Fibroblast of pulmonary artery (primary cell): ENCODE measurements around the gene RANBP17.
"Not testable (repeated sequence)": the region's sequence is repeated elsewhere in the genome, so short reads cannot be mapped to it uniquely, and the experiment has no call there.

Source experiments
- DNase-seq: peaks from one replicate; pipeline ENCODE4 v3.0.0-alpha.2; 2010; ENCODE audit warnings: low read depth
- H3K4me3 ChIP-seq: replicated peaks from 2 replicates; pipeline ENCODE4 v1.5.1; 2011; ENCODE audit warnings: low read depth, mild to moderate bottlenecking, control low read depth, low read length, moderate library complexity
- CTCF ChIP-seq: IDR thresholded peaks from 2 replicates; pipeline ENCODE4 v1.5.1; 2011; ENCODE audit warnings: mild to moderate bottlenecking, control low read depth, low read length, inconsistent platforms; ENCODE audit errors: missing control alignments

Gene RANBP17

GRCh38 chr5:170937914-170938313 is 76.1 kb downstream of the RANBP17 start:
- no peak for DNase-seq
- H3K4me3 ChIP-seq: no peak overlapping the region
- TF ChIP-seq CTCF: no peak

DNA sequence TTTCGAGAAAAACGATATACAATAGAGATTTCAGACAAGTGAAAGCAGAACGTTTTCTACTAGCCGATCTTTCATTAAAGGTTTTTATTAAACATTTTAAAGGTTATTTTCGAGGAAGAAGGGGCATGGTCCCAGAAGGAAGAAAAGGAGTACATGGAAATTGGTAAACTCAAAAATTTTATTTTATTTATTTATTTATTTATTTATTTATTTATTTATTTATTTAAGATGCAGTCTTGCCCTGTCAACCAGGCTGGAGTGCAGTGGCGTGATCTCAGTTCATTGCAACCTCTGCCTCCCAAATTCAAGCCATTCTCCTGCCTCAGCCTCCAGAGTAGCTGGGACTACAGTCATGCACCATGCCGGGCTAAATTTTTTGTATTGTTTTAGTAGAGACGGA is 77.4 kb downstream of the RANBP17 start:
- no peak overlapping the region for H3K4me3 ChIP-seq
- no peak for DNase-seq
- TF ChIP-seq CTCF: no peak

DNA sequence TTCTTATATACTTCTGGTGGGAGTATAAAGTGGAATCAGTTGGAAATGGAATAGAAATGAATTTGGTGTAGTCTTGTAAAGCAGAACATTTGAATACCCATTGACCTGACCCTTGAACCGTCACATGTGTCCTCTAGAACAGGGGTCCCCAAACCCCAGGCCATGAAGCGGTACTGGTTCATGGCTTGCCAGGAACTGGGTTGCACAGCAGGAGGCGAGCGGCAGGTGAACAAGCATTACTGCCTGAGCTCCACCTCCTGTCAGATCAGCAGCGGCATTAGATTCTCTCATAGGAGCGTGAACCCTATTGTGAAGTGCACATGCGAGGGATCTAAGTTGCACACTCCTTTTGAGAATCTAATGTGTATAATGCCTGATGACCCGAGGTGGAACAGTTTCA is 80.0 kb downstream of the RANBP17 start:
- no peak for TF ChIP-seq CTCF
- no peak for DNase-seq
- no peak overlapping the region for H3K4me3 ChIP-seq

- no peak overlapping the region for H3K4me3 ChIP-seq
- TF ChIP-seq CTCF: no peak
- DNase-seq: no peak
Measured at GRCh38 chr5:170945275-170945674, 83.5 kb downstream of the RANBP17 start.

DNA sequence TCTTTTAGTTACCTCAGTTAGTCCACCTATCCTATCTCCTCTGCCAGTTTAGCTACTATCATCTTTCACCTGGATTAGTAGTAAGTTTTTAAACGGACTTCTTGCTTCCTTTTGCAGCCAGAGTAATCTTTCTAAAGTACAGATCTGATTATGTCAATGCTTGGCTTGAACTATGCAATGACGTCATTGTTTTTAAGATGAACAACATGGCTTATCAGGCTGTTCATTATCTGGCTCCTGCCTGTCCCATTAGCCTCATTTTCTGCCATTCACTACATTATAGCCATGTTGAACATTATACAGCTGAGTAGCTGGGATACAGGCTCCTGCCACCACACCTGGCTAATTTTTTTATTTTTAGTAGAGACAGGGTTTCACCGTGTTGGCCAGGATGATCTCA is 98.7 kb downstream of the RANBP17 start:
- peak; percentile 24 for DNase-seq
- no peak for TF ChIP-seq CTCF
- H3K4me3 ChIP-seq: no peak overlapping the region

DNA sequence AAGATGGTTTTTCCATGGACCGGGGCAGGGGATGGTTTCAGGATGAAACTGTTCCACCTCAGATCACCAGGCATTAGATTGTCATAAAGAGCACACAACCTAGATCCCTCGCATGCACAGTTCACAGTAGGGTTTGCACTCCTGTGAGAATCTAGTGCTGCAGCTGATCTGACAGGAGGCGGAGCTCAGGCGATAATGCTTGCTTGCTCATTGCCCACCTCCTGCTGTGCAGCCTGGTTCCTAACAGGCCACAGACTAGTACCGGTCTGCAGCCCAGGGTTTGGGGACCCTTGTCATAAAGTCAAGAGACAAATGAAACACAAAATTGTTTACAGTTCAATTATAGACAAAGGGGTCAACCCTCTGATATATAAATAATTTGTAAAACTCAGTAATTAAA is 101.7 kb downstream of the RANBP17 start:
- no peak overlapping the region for H3K4me3 ChIP-seq
- TF ChIP-seq CTCF: no peak
- DNase-seq: no peak

DNA sequence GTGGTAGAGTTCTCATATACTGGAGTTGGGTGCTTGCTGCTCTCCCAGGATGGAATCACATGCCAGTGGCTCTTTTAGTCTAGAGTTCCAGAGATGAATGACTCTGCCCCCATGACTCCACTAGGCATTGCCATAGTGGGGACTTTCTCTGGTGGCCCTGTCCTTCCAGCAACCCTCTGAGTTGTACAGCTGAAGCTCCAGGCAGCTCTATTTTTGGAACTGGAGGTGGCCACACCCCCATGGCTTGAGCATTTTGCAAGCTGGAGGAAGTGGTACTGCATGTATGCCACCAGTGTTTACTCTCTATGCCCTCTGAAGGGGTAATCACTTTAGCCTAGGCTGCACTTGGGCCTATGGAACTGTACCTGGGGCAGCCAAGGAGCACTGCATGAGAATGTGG is 112.6 kb downstream of the RANBP17 start:
- DNase-seq: no peak
- no peak for TF ChIP-seq CTCF

DNA sequence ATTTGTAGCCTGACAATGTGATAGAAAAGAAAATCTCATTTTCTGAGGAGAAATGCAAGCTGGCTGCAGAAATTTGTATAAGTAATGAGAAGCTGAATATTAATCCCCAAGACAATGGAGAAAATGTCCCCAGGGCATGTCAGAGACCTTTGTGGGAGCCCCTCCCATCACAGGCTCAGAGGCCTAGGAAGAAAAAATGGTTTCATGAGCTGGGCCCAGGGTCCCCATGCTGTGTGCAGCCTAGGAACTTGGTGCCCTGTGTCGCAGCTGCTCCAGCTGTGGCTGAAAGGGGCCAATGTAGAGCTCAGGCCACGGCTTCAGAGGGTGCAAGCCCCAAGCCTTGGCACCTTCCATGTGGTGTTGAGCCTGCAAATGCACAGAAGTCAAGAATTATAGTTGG is 118.4 kb downstream of the RANBP17 start:
- DNase-seq, H3K4me3 ChIP-seq: not testable (repeated sequence)

More for the DNA sequence above, 112.6 kb downstream of the RANBP17 start:
- no peak overlapping the region for H3K4me3 ChIP-seq
